Vagina (tissue), 2 donors: ENCODE data around the gene WDR45B. TPM values are rescaled to one million over a fixed set of nuclear protein-coding genes. Genes with fewer than 3 reads are reported as not detected.

Experiments used
- DNase-seq, 2 donors: peaks; one replicate each; pipeline ENCODE4 v3.0.0-alpha.2; 2017; ENCODE audit errors: extremely low spot score in 2 of 2
- H3K27ac ChIP-seq: fragments of 200-600 bp; sonication (generic); one replicate; pipeline ENCODE4 v1.5.1; 2019
- H3K27me3 ChIP-seq: fragments of 200-600 bp; sonication (generic); one replicate; pipeline ENCODE4 v1.5.1; 2019
- H3K36me3 ChIP-seq, 2 donors: fragments of 200-600 bp; sonication (generic); one replicate each; pipeline ENCODE4 v1.5.1; 2017 to 2019
- H3K4me1 ChIP-seq: fragments of 200-600 bp; sonication (generic); one replicate; pipeline ENCODE4 v1.5.1; 2019
- H3K4me3 ChIP-seq, 2 donors: fragments of 200-600 bp; sonication (generic); 1 replicate in 1 of 2; 2 replicates in 1 of 2; pipeline ENCODE4 v1.5.1; 2016 to 2019
- H3K9me3 ChIP-seq: fragments of 200-600 bp; sonication (generic); one replicate; pipeline ENCODE4 v1.5.1; 2019
- CTCF ChIP-seq, 3 experiments: fragments of 450-650 bp in 2 of 3; fragments of 200-600 bp in 1 of 3; sonication (generic) in 1 of 3; IDR thresholded peaks; one replicate each; pipeline ENCODE4 v1.5.1; 2017 to 2019; ENCODE audit warnings: antibody characterized with exemption in 3 of 3, mild to moderate bottlenecking in 2 of 3, moderate library complexity in 2 of 3
- POLR2A ChIP-seq, 2 donors: fragments of 450-650 bp; IDR thresholded peaks; one replicate each; pipeline ENCODE4 v1.6.1; 2017; ENCODE audit warnings: antibody characterized with exemption in 2 of 2, mild to moderate bottlenecking in 2 of 2, moderate library complexity in 2 of 2
- POLR2AphosphoS5 ChIP-seq, 2 donors: sonication (generic); formaldehyde crosslinking; IDR thresholded peaks; one replicate each; pipeline ENCODE4 v1.9.0; 2017; ENCODE audit warnings: antibody characterized with exemption in 2 of 2, mild to moderate bottlenecking in 2 of 2, low read depth in 1 of 2; ENCODE audit not compliant: insufficient read depth in 1 of 2
- intact Hi-C: fragments of 100-400 bp; cut with DNase I; formaldehyde crosslinking; loops from one replicate; pipeline ENCODE4 v1.15.1; 2023
- total RNA-seq: library from RNA; depleted of rRNA; stranded (reverse); fragments of >200 nt; gene quantifications from one replicate; pipeline ENCODE4 v1.2.3, GENCODE V29; 2016

WDR45B gene
- total RNA-seq, 1 donor from 2014 or later, result 86.4 TPM

DNA sequence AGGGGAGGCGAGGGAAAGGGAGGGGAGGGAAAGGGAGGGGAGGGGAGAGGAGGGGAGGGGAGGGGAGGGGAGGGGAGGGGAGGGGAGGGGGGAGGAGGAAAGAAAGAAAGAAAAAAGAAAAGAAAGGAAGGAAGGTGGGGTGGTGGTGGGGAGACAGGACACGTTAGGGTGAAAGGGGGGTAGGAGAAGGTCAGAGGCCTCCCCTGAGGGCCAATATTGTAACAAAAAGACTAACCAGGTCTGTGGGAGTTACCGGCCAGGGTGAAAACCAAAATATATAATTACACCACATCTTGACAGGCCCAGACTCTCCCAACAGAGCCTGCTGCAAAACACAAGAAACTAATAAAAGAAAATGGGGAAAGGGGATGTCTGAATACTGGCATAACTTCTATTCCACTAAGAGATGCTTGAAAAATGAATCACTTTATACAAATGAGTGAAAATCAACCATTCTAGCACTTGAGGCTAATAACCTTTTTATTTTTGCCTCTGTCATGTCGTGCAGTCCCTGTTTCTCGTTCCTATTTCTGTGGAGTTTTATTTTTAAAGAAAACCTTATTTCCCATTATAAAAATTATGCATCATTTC is 10.0 kb downstream of the WDR45B start:
- TF ChIP-seq CTCF (IDR thresholded peaks at IDR 0.05), result no peak
- TF ChIP-seq POLR2AphosphoS5 (IDR thresholded peaks at IDR 0.05; ENCODE audit: insufficient read depth in 1 of 2, low read depth in 1 of 2), result no peak
- Histone ChIP-seq H3K36me3 (peaks cover 0 to 38% of the 10 kb centered on the region in 2 donors), H3K9me3 (no peaks in the 10 kb centered on the region), H3K27ac (no peak overlapping the region), H3K4me3 (no peak overlapping the region), H3K27me3 (no peaks in the 10 kb centered on the region), H3K4me1 (peaks cover 30% of the 10 kb centered on the region)
- intact Hi-C loops, result no loop called here
- DNase-seq, result no peak

DNA sequence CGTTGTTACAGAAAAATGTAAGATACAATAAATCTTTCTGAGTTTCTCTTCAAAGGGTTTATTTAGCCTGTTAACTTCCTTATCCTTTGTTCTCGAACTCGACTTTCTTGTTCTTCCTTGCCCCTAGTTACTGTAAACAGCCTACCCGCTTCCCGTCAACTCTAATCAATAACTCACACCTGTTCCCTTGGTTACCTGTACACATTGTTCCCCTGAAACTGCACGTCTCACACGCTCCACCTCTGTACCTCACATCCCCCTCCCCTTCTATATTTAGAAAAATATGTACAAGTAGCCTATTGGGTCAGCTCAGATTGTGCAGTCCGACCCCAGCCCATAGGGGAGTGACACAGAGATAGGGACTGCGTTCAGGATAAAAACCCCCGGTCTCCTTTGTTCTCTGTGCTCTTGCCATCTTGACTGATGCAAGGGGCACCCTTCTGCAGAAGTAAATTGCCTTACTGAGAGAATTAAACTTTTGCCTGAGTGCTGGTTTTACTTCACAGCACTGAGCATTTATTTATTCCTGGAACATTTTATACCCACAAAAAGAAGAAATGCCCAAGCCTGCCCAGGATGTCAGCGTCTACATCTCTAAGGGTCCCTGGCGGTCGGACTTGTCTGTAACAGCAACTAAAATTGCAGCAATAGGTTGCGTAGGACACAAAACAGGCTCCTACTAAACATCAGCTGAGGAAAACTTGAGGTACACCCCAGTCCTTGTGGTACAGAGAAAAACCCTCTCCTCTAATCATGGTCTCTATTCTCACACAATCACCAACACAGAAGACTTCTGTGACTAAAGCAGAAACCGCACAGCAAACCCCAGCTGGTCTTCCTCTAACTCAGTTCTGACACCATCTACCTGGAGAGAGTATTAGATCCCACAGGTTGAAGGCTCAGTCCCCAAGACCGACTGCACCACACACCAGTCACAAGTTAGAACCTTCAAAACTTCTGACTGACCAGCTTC is 11.3 kb downstream of the WDR45B start:
- peaks cover 30% of the 10 kb centered on the region for H3K4me1 ChIP-seq

GRCh38 chr17:82633343-82633742 is 14.9 kb downstream of the WDR45B start:
- TF ChIP-seq POLR2AphosphoS5 (IDR thresholded peaks at IDR 0.05; ENCODE audit: insufficient read depth in 1 of 2, low read depth in 1 of 2) (no peak), CTCF (IDR thresholded peaks at IDR 0.05) (no peak), POLR2A (IDR thresholded peaks at IDR 0.05) (no peak)
- Histone ChIP-seq H3K27me3 (no peaks in the 10 kb centered on the region), H3K36me3 (peaks cover 0 to 17% of the 10 kb centered on the region in 2 donors), H3K4me3 (no peak overlapping the region), H3K27ac (no peak overlapping the region), H3K4me1 (peaks cover 11% of the 10 kb centered on the region), H3K9me3 (no peaks in the 10 kb centered on the region)
- no peak for DNase-seq
- intact Hi-C loops, result no loop called here

More for the DNA sequence above, 11.3 kb downstream of the WDR45B start:
- H3K9me3 ChIP-seq, result no peaks in the 10 kb centered on the region
- peaks cover 0 to 26% of the 10 kb centered on the region in 2 donors for H3K36me3 ChIP-seq
- peak overlapping the region; percentile 3 for H3K27ac ChIP-seq
- no peaks in the 10 kb centered on the region for H3K27me3 ChIP-seq
- no peak for DNase-seq
- no peak overlapping the region for H3K4me3 ChIP-seq
- TF ChIP-seq POLR2AphosphoS5 (IDR thresholded peaks at IDR 0.05; ENCODE audit: insufficient read depth in 1 of 2, low read depth in 1 of 2) (no peak), CTCF (IDR thresholded peaks at IDR 0.05) (no peak), POLR2A (IDR thresholded peaks at IDR 0.05) (no peak)
- intact Hi-C loops, result no loop called here

GRCh38 chr17:82632451-82632850 is 15.8 kb downstream of the WDR45B start:
- intact Hi-C loops, result no loop called here
- Histone ChIP-seq H3K27ac (no peak overlapping the region), H3K4me3 (no peak overlapping the region), H3K36me3 (peaks cover 0 to 21% of the 10 kb centered on the region in 2 donors), H3K9me3 (no peaks in the 10 kb centered on the region), H3K27me3 (no peaks in the 10 kb centered on the region), H3K4me1 (peaks cover 9% of the 10 kb centered on the region)
- DNase-seq, result no peak
- TF ChIP-seq CTCF (IDR thresholded peaks at IDR 0.05) (no peak), POLR2AphosphoS5 (IDR thresholded peaks at IDR 0.05; ENCODE audit: insufficient read depth in 1 of 2, low read depth in 1 of 2) (no peak), POLR2A (IDR thresholded peaks at IDR 0.05) (no peak)
